Activated naive CD4-positive, alpha-beta T cell (primary cell): ENCODE results near the gene TRPV5.

Experiments used
- DNase-seq, 4 experiments: peaks; one replicate each; lab custom pipeline; 2025; lab: John Stamatoyannopoulos, UW

The TRPV5 gene

GRCh38 chr7:142908921-142909890, 24.3 kb downstream of the TRPV5 start:
- no peak for DNase-seq

GRCh38 chr7:142908290-142908689, 25.3 kb downstream of the TRPV5 start:
- DNase-seq, result no peak

- DNase-seq, result no peak
Measured at GRCh38 chr7:142906643-142907042, 26.9 kb downstream of the TRPV5 start.

GRCh38 chr7:142905759-142906158, 27.8 kb downstream of the TRPV5 start:
- no peak for DNase-seq

GRCh38 chr7:142904128-142904527, 29.4 kb downstream of the TRPV5 start:
- no peak for DNase-seq

DNA sequence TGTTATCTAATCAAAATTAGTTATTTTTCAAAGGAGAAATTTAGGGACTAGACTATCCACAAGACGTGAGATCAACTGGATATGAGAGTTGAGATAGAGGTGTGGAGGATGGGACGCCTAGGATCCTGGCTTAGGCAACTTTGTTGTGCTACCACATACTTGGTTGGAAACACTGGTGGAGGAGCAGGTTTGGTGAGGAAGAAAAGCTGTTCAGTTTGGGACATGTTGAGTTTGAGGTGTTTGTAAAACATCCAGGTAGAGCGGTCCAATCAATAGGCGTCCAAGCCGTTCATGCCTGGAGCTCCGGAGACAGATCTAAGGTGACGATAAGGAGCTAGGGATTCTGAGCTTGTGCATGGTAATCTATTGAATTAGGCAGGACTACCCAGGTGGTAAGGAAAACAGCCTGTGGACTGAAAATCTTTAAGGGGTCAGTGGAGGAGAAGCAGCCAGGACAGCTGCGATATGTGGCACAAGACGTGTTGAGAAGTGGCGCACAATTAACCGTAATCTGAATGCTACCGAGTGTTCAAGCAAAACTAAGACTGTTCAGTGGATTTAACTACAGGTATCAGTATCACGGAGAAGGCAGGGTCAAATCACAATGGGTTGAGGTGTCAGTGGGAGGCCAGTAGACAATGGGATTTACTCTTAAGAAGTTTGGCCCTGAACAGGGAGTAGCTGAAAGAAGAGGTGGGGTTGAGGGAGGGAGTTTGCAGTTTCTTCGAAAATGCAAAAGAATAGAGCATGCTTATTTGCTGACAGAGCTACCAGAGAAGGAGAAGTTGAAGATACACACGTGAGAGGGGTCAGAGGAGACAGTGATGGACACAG, 31.9 kb downstream of the TRPV5 start:
- DNase-seq, result no peak

GRCh38 chr7:142899661-142900060, 33.9 kb downstream of the TRPV5 start:
- DNase-seq, result no peak

DNA sequence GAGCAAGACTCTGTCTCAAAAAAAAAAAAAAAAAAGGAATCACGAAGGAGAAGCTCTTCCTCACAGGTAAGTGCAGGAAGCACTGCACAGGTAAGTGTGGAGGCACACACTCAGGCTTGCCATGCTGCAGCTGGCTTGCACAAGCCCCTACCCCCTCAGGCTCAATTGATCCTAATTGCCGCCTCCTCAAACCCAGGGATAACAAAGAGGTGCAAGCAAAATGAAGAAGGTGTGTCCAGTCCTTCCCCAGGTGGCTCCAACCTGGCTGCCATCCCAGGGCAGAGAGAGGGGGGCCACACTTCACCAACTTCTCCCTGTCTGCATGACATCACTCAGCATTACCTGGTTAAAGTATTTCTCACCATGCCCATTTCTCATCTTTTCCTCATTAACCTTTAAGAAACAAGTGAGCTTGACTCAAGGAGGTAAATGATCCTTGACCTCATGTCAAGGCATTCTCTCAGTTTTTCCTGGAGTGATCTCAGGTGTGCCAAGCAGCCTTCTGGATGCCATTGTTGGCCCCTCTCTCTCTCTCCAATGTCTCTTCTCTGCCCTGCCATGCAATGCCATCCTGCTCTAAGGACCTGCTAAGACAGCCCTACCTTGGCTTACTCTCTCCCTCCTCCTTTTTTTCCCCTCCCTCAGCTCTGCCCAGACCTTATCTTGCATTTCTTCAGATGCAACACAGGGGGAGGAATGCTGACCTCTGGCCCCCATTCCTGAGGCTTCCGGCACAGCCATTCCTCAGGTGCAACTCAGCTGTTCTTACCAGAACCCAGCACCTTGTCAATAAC, 35.0 kb downstream of the TRPV5 start:
- DNase-seq, result no peak

GRCh38 chr7:142897691-142898090, 35.9 kb downstream of the TRPV5 start:
- DNase-seq, result no peak

DNA sequence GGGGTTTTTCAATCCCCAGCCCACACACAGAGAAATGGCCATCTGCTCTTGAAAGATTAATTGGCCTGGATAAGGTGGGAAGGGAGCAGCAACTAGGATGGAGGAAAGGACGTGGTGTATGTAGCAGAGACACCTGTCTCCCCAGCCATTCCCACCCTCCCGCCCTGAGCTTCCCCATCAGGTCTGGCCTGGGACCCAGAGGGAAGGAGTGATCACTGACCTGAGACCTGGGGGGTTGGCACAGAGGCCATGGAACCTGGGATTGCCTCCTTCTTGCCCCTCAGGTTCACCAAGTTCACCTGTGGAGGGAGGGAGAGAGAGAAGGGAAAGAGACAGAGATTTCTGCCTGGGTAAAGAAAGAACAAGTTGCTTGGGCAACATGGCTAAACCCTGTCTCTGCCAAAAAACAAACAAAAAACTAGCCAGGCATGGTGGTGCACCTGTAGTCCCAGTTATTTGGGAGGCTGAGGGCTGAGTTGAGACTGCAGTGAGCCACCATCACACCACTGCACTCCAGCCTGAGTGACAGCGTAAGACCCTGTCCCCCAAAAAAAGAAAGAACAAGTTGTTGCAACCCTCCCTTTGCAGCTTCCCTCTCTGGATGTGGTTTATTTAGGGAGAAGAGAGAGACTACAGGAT, 36.7 kb downstream of the TRPV5 start:
- no peak for DNase-seq

GRCh38 chr7:142896151-142896550, 37.4 kb downstream of the TRPV5 start:
- no peak for DNase-seq

GRCh38 chr7:142894985-142895593, 38.5 kb downstream of the TRPV5 start:
- no peak for DNase-seq

GRCh38 chr7:142894112-142894984, 39.2 kb downstream of the TRPV5 start:
- DNase-seq, result no peak

- no peak for DNase-seq
Measured at GRCh38 chr7:142892951-142893350, 40.6 kb downstream of the TRPV5 start.

GRCh38 chr7:142891490-142892082, 42.0 kb downstream of the TRPV5 start:
- no peak for DNase-seq

- DNase-seq, result no peak
Measured at GRCh38 chr7:142890874-142891485, 42.6 kb downstream of the TRPV5 start.

GRCh38 chr7:142889816-142890215, 43.7 kb downstream of the TRPV5 start:
- no peak for DNase-seq

GRCh38 chr7:142887282-142888015, 46.1 kb downstream of the TRPV5 start:
- DNase-seq, result no peak

DNA sequence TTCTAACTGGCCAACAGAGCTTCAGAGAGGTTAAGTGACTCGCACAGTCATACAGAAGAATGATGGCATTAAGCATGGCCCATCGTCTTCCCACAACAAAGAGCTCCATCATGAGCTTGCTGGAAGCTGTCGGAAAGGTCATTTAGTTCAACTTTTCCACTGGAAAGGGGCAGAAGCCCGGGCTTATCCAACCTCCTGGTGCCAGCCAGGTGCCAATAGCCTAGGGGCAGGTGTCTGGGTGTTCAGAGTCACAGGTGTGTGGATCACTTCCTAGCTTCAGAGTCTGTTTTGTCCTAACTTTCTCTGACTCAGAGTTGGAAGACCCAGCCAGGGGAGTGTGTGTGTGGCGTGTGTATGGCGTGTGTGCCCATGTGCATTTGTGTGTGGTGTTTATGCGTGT, 46.7 kb downstream of the TRPV5 start:
- DNase-seq, result no peak
